GM21447 (cell line): Measurements from ENCODE around the gene TMEM31.

Source experiments
- ATAC-seq: cut with Tn5 transposase; IDR thresholded peaks from one replicate; pipeline ENCODE4 v1.9.1; 2021; ENCODE audit not compliant: unreplicated experiment

TMEM31 gene

GRCh38 chrX:103710609-103711008 is at the start of gene TMEM31:
TMEM31 (plus strand) TSS chrX:103710909; CDS start chrX:103712259, 1,350 bp downstream.
- no peak for ATAC-seq

- no peak for ATAC-seq
Observed at GRCh38 chrX:103663981-103664762, 46.5 kb upstream of the TMEM31 start.

- no peak for ATAC-seq
Observed at GRCh38 chrX:103666202-103667107, 44.3 kb upstream of the TMEM31 start.

- ATAC-seq = no peak
Observed at GRCh38 chrX:103669745-103670144, 41.0 kb upstream of the TMEM31 start.

- ATAC-seq = no peak
Observed at GRCh38 chrX:103674531-103675454, 35.9 kb upstream of the TMEM31 start.

- no peak for ATAC-seq
Observed at GRCh38 chrX:103678199-103678993, 32.3 kb upstream of the TMEM31 start.

GRCh38 chrX:103681443-103681842 is 29.3 kb upstream of the TMEM31 start:
- no peak for ATAC-seq

- no peak for ATAC-seq
Observed at GRCh38 chrX:103685396-103685795, 25.3 kb upstream of the TMEM31 start.

- peak; percentile 90 for ATAC-seq
Observed at GRCh38 chrX:103686199-103687072, 24.3 kb upstream of the TMEM31 start, which contains the start of gene MORF4L2. MORF4L2 (minus strand) TSS chrX:103686699; CDS start chrX:103677027, 9,672 bp downstream.

GRCh38 chrX:103687073-103687695 is 23.5 kb upstream of the TMEM31 start:
- peak; percentile 51 for ATAC-seq

GRCh38 chrX:103687696-103688201 is 23.0 kb upstream of the TMEM31 start:
- no peak for ATAC-seq

GRCh38 chrX:103688946-103689345 is 21.8 kb upstream of the TMEM31 start:
- ATAC-seq = no peak

- ATAC-seq = no peak
Observed at GRCh38 chrX:103691059-103691458, 19.6 kb upstream of the TMEM31 start.

GRCh38 chrX:103697687-103698086 is 13.0 kb upstream of the TMEM31 start:
- no peak for ATAC-seq

- ATAC-seq = no peak
Observed at GRCh38 chrX:103699243-103699642, 11.5 kb upstream of the TMEM31 start.

- no peak for ATAC-seq
Observed at GRCh38 chrX:103704863-103705262, 5.8 kb upstream of the TMEM31 start.

- ATAC-seq = no peak
Observed at GRCh38 chrX:103716962-103717361, 6.3 kb downstream of the TMEM31 start.

GRCh38 chrX:103718120-103718519 is 7.4 kb downstream of the TMEM31 start:
- ATAC-seq = no peak
